Mesenchymal stem cell (in vitro differentiated cells and primary cell): ENCODE results near the gene C19orf33.

Experiments used
- DNase-seq: peaks from one replicate; pipeline ENCODE4 v3.0.0-alpha.2; 2013
- H2AFZ ChIP-seq: one replicate; pipeline ENCODE4 v1.6.1; 2013; ENCODE audit warnings: low read depth, mild to moderate bottlenecking, control low read depth, inconsistent platforms, low read length, moderate library complexity
- H2AK5ac ChIP-seq: 2 replicates; pipeline ENCODE4 v1.6.1; 2013; ENCODE audit warnings: low read length, moderate library complexity, mild to moderate bottlenecking, inconsistent platforms; ENCODE audit not compliant: severe bottlenecking
- H2BK120ac ChIP-seq: one replicate; pipeline ENCODE4 v1.6.1; 2013; ENCODE audit warnings: low read depth, mild to moderate bottlenecking, inconsistent platforms, low read length, moderate library complexity
- H2BK12ac ChIP-seq, 2 experiments: one replicate each; pipeline ENCODE4 v1.6.1; 2013; ENCODE audit warnings: inconsistent platforms in 2 of 2, low read length in 2 of 2, mild to moderate bottlenecking in 2 of 2, moderate library complexity in 2 of 2, control low read depth in 1 of 2
- H2BK15ac ChIP-seq: one replicate; pipeline ENCODE4 v1.6.1; 2013; ENCODE audit warnings: mild to moderate bottlenecking, low read depth, inconsistent platforms; ENCODE audit not compliant: poor library complexity, severe bottlenecking
- H2BK5ac ChIP-seq: 2 replicates; pipeline ENCODE4 v1.6.1; 2013; ENCODE audit warnings: low read depth, mild to moderate bottlenecking, low read length, control low read depth, inconsistent platforms; ENCODE audit not compliant: poor library complexity, severe bottlenecking
- H3K14ac ChIP-seq, 2 experiments: one replicate each; pipeline ENCODE4 v1.6.1; 2013; ENCODE audit warnings: inconsistent platforms in 2 of 2, low read length in 2 of 2, control low read depth in 1 of 2, mild to moderate bottlenecking in 1 of 2, moderate library complexity in 1 of 2
- H3K18ac ChIP-seq, 2 experiments: one replicate each; pipeline ENCODE4 v1.6.1; 2013; ENCODE audit warnings: inconsistent platforms in 2 of 2, low read length in 2 of 2, control low read depth in 1 of 2, low read depth in 1 of 2, mild to moderate bottlenecking in 1 of 2
- H3K23ac ChIP-seq, 2 experiments: one replicate each; pipeline ENCODE4 v1.6.1; 2013; ENCODE audit warnings: inconsistent platforms in 2 of 2, low read length in 2 of 2, mild to moderate bottlenecking in 2 of 2, moderate library complexity in 2 of 2, control low read depth in 1 of 2
- H3K27ac ChIP-seq: 2 replicates; pipeline ENCODE4 v1.5.1; 2013; ENCODE audit warnings: mild to moderate bottlenecking, moderate library complexity, low read length, control low read depth, inconsistent platforms; ENCODE audit not compliant: poor library complexity, severe bottlenecking
- H3K27me3 ChIP-seq, 2 experiments: 2 replicates each; pipeline versions ENCODE4 v1.6.1 to v1.7.0; 2013; ENCODE audit warnings: low read length in 2 of 2, mild to moderate bottlenecking in 2 of 2, moderate library complexity in 2 of 2, control low read depth in 1 of 2, inconsistent platforms in 1 of 2; ENCODE audit not compliant: control insufficient read depth in 1 of 2, insufficient read depth in 1 of 2
- H3K36me3 ChIP-seq, 2 experiments: 2 replicates each; pipeline versions ENCODE4 v1.6.1 to v1.7.0; 2013; ENCODE audit warnings: low read length in 2 of 2, control low read depth in 1 of 2, inconsistent platforms in 1 of 2, low read depth in 1 of 2, mild to moderate bottlenecking in 1 of 2; ENCODE audit not compliant: insufficient read depth in 2 of 2, control insufficient read depth in 1 of 2
- H3K4ac ChIP-seq, 2 experiments: one replicate each; pipeline ENCODE4 v1.6.1; 2013; ENCODE audit warnings: inconsistent platforms in 2 of 2, low read length in 2 of 2, mild to moderate bottlenecking in 2 of 2, moderate library complexity in 2 of 2, control low read depth in 1 of 2, low read depth in 1 of 2
- H3K4me1 ChIP-seq: 2 replicates; pipeline ENCODE4 v1.6.1; 2013; ENCODE audit warnings: low read depth, low read length, control low read depth; ENCODE audit not compliant: control insufficient read depth, insufficient read depth
- H3K4me2 ChIP-seq: 2 replicates; pipeline ENCODE4 v1.6.1; 2013; ENCODE audit warnings: low read length, mild to moderate bottlenecking, inconsistent platforms; ENCODE audit not compliant: poor library complexity, severe bottlenecking
- H3K4me3 ChIP-seq, 2 experiments: 2 replicates each; pipeline versions ENCODE4 v1.5.1 to v1.7.0; 2013; ENCODE audit warnings: low read length in 2 of 2, mild to moderate bottlenecking in 2 of 2, control low read depth in 1 of 2, low read depth in 1 of 2; ENCODE audit not compliant: insufficient read depth in 1 of 2
- H3K79me1 ChIP-seq: replicated peaks from 2 replicates; pipeline ENCODE4 v1.6.1; 2013; ENCODE audit warnings: mild to moderate bottlenecking, control low read depth, low read length, inconsistent platforms; ENCODE audit not compliant: poor library complexity, severe bottlenecking
- H3K9ac ChIP-seq: 2 replicates; pipeline ENCODE4 v1.7.0; 2013; ENCODE audit warnings: mild to moderate bottlenecking, low read length, moderate library complexity
- H3K9me3 ChIP-seq: 2 replicates; pipeline ENCODE4 v1.7.0; 2013; ENCODE audit warnings: mild to moderate bottlenecking, low read length; ENCODE audit not compliant: control insufficient read depth
- H4K8ac ChIP-seq: one replicate; pipeline ENCODE4 v1.6.1; 2013; ENCODE audit warnings: inconsistent platforms, mild to moderate bottlenecking, low read length, moderate library complexity
- H4K91ac ChIP-seq: one replicate; pipeline ENCODE4 v1.6.1; 2013; ENCODE audit warnings: mild to moderate bottlenecking, low read length, inconsistent platforms
- WGBS: methylation state at CpG from one replicate; pipeline ENCODE4 v1.1.7; 2013; ENCODE audit warnings: mixed read lengths; 5-methylcytosine and 5-hydroxymethylcytosine counted together

C19orf33 gene

DNA sequence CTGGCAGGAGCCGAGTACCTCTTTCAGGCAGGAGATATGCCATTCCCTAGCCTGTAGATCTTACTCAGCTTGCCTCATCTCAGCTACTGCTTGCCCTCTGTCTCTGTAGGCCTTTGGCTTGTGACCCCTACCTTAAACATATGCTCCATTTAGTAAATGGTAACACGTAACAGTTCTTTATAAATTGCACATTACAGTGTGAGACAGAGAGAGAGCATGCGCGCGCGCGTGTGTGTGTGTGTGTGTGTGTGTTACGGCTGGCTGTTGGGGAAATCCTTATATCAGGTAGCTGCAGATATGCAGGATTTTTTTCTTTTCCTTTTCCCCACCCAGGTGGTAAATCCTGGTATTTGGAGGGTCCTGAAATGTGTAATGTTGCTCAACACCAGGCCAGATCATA lies 35.5 kb upstream of the C19orf33 start:
- H3K27ac ChIP-seq, result no peak overlapping the region
- H3K9me3 ChIP-seq, result no peaks in the 10 kb centered on the region
- no peak overlapping the region for H3K14ac ChIP-seq
- no peak overlapping the region for H4K8ac ChIP-seq
- no peak overlapping the region for H2BK5ac ChIP-seq
- 86% methylated on average over 7 of the region's 8 CpGs for WGBS
- H2BK15ac ChIP-seq, result no peak overlapping the region
- no peaks in the 10 kb centered on the region for H3K36me3 ChIP-seq
- H3K4me3 ChIP-seq, result no peak overlapping the region
- H3K4me2 ChIP-seq, result no peak overlapping the region
- peaks cover 48% of the 10 kb centered on the region for H3K4me1 ChIP-seq
- H3K23ac ChIP-seq, result peak overlapping the region in 1 of 2 experiments; percentile 2
- H2BK120ac ChIP-seq, result no peak overlapping the region
- peak overlapping the region; percentile 8 for H2AK5ac ChIP-seq
- no peak overlapping the region for H2AFZ ChIP-seq
- no peak for DNase-seq
- peaks cover 0 to 19% of the 10 kb centered on the region in 2 experiments for H3K27me3 ChIP-seq
- no peak overlapping the region for H3K4ac ChIP-seq
- no peak overlapping the region for H3K9ac ChIP-seq
- H2BK12ac ChIP-seq, result no peak overlapping the region
- no peak overlapping the region for H3K18ac ChIP-seq
- no peak overlapping the region for H4K91ac ChIP-seq
- peaks cover 6% of the 10 kb centered on the region for H3K79me1 ChIP-seq

DNA sequence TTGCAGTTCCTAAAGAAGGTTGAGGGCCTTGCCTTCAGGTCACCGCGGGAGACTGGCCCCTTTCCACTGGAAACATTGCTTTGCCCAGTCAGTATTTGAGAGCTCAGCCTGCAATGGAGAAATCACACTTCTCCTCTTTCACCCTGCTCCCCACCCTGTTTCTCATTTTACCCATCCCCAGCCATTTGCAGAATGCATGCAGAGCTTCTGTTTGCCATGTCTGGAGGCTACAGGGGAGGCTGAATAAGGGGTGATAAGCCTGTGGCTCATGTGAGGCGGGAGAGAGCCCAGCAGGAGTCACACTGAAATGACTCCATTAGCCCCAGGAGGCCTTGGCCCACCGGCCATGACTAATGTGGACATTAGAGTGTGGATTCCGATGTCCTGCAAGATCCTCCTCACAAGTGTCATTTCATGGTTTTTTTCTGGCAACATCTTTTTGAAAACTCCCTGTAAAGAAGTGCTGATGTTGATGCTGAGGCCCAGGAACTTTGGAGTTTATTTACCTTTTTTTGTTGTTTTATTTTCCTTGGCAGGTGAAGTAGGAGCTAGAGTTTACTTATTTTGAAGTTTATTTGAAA lies 33.4 kb upstream of the C19orf33 start:
- Histone ChIP-seq H3K9ac (no peak overlapping the region), H2BK15ac (no peak overlapping the region), H2AFZ (no peak overlapping the region), H3K23ac (no peak overlapping the region), H2BK12ac (no peak overlapping the region), H3K36me3 (no peaks in the 10 kb centered on the region), H3K9me3 (no peaks in the 10 kb centered on the region), H2AK5ac (no peak overlapping the region), H2BK5ac (no peak overlapping the region), H3K27me3 (no peaks in the 10 kb centered on the region), H3K4me1 (peaks cover 30% of the 10 kb centered on the region), H4K91ac (no peak overlapping the region), H2BK120ac (no peak overlapping the region), H4K8ac (no peak overlapping the region), H3K79me1 (peaks cover 7% of the 10 kb centered on the region), H3K14ac (no peak overlapping the region), H3K4ac (no peak overlapping the region), H3K4me2 (no peak overlapping the region), H3K27ac (peak overlapping the region; percentile 10), H3K18ac (no peak overlapping the region), H3K4me3 (no peak overlapping the region)
- DNase-seq, result no peak
- WGBS, result 65% methylated on average over 5 of the region's 5 CpGs

DNA sequence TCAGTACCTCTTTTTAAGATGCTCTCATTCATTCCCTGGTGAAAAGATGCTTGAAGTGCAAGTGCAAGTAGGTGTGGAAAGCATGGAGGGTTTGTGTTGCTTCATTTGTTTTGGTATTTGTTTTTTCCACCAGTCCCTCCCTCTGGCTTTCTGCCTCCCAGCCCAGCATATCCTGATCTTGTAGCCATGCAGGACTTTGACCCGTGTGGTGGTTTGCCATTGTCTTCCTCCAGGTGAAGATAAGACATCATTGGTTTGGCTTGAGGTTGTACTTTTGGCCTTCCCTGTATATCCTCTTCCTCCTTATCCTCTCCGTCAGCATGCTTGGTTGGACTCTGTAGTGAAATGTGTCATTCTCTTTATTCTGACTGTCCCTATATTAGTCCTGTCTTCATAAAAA lies 30.6 kb upstream of the C19orf33 start:
- H3K9ac ChIP-seq, result no peak overlapping the region
- H2BK15ac ChIP-seq, result no peak overlapping the region
- H2BK5ac ChIP-seq, result no peak overlapping the region
- no peak overlapping the region for H2BK120ac ChIP-seq
- no peaks in the 10 kb centered on the region for H3K9me3 ChIP-seq
- H3K4me3 ChIP-seq, result no peak overlapping the region
- WGBS, result 20% methylated on average over 1 of the region's 2 CpGs
- no peak overlapping the region for H3K18ac ChIP-seq
- H3K14ac ChIP-seq, result no peak overlapping the region
- H4K91ac ChIP-seq, result no peak overlapping the region
- no peak overlapping the region for H2AFZ ChIP-seq
- H3K27me3 ChIP-seq, result no peaks in the 10 kb centered on the region
- no peaks in the 10 kb centered on the region for H3K36me3 ChIP-seq
- no peak for DNase-seq
- H3K23ac ChIP-seq, result no peak overlapping the region
- H3K79me1 ChIP-seq, result peaks cover 10% of the 10 kb centered on the region
- H4K8ac ChIP-seq, result no peak overlapping the region
- H3K4ac ChIP-seq, result no peak overlapping the region
- no peak overlapping the region for H3K27ac ChIP-seq
- no peak overlapping the region for H3K4me2 ChIP-seq
- peaks cover 12% of the 10 kb centered on the region for H3K4me1 ChIP-seq
- H2AK5ac ChIP-seq, result no peak overlapping the region
- H2BK12ac ChIP-seq, result no peak overlapping the region

DNA sequence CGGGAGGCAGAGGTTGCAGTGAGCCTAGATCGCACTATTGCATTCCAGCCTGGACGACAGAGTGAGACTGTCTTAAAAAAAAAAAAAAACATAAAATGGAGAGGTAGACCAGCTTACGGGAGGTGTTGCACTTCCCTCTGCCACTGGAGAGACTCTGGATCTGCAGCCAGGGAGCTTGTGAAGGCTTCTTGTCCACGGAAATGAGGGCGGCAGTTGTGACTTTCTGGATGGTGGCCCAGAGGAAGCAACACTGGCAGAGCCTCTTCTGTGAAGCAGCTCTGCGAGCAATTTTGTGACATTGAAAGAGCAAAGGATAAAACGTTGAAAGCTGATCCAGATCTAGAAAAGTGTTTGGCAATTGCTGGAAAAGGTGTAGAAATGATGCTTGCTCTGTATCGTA lies 29.3 kb upstream of the C19orf33 start:
- no peak overlapping the region for H2BK120ac ChIP-seq
- H3K36me3 ChIP-seq, result no peaks in the 10 kb centered on the region
- H2BK15ac ChIP-seq, result no peak overlapping the region
- H3K79me1 ChIP-seq, result peaks cover 8% of the 10 kb centered on the region
- H3K14ac ChIP-seq, result no peak overlapping the region
- H3K9ac ChIP-seq, result no peak overlapping the region
- H3K4me1 ChIP-seq, result peaks cover 11% of the 10 kb centered on the region
- WGBS, result 82% methylated on average over 8 of the region's 9 CpGs
- H2AFZ ChIP-seq, result no peak overlapping the region
- no peak overlapping the region for H3K4me3 ChIP-seq
- no peak overlapping the region for H4K8ac ChIP-seq
- H2AK5ac ChIP-seq, result no peak overlapping the region
- no peaks in the 10 kb centered on the region for H3K27me3 ChIP-seq
- no peak overlapping the region for H2BK5ac ChIP-seq
- no peak overlapping the region for H3K4me2 ChIP-seq
- H3K9me3 ChIP-seq, result no peaks in the 10 kb centered on the region
- no peak overlapping the region for H3K18ac ChIP-seq
- no peak overlapping the region for H3K4ac ChIP-seq
- H4K91ac ChIP-seq, result no peak overlapping the region
- H3K23ac ChIP-seq, result no peak overlapping the region
- H3K27ac ChIP-seq, result no peak overlapping the region
- DNase-seq, result no peak
- H2BK12ac ChIP-seq, result no peak overlapping the region
